Body of pancreas (tissue), 4 donors: ENCODE data around the gene NFKBIB.

Experiments
- POLR2A ChIP-seq, 3 donors: fragments of 450-650 bp; IDR thresholded peaks; one replicate each; pipeline ENCODE4 v1.6.1; 2016; ENCODE audit warnings: antibody characterized with exemption in 3 of 3, mild to moderate bottlenecking in 2 of 3
- TF ChIP-seq, protein P1 (sequence below), 7 experiments: fragments of 450-650 bp in 4 of 7; fragments of 200-600 bp in 3 of 7; sonication (generic) in 3 of 7; IDR thresholded peaks; one replicate each; pipeline ENCODE4 v1.5.1; 2016 to 2019; ENCODE audit warnings: antibody characterized with exemption in 7 of 7

- TF ChIP-seq, protein P1, sequence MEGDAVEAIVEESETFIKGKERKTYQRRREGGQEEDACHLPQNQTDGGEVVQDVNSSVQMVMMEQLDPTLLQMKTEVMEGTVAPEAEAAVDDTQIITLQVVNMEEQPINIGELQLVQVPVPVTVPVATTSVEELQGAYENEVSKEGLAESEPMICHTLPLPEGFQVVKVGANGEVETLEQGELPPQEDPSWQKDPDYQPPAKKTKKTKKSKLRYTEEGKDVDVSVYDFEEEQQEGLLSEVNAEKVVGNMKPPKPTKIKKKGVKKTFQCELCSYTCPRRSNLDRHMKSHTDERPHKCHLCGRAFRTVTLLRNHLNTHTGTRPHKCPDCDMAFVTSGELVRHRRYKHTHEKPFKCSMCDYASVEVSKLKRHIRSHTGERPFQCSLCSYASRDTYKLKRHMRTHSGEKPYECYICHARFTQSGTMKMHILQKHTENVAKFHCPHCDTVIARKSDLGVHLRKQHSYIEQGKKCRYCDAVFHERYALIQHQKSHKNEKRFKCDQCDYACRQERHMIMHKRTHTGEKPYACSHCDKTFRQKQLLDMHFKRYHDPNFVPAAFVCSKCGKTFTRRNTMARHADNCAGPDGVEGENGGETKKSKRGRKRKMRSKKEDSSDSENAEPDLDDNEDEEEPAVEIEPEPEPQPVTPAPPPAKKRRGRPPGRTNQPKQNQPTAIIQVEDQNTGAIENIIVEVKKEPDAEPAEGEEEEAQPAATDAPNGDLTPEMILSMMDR (IDR thresholded peaks at IDR 0.05) = no peak
- TF ChIP-seq POLR2A (IDR thresholded peaks at IDR 0.05) = no peak
Observed at GRCh38 chr19:38922482-38922881, 22.7 kb downstream of the NFKBIB start.
